Esophagus squamous epithelium (tissue), 5 donors: ENCODE results near the gene TMEM14A. TPM values are rescaled to one million over a fixed set of nuclear protein-coding genes. Genes with fewer than 3 reads are reported as not detected.

Source experiments
- DNase-seq: peaks from one replicate; lab custom pipeline; 2025; lab: John Stamatoyannopoulos, UW
- H3K27ac ChIP-seq, 4 donors: fragments of 200-600 bp; sonication (generic); one replicate each; pipeline ENCODE4 v1.5.1; 2016 to 2019; ENCODE audit warnings: mild to moderate bottlenecking in 1 of 4
- H3K27me3 ChIP-seq, 4 donors: fragments of 200-600 bp; sonication (generic); 1 replicate in 3 of 4; 2 replicates in 1 of 4; pipeline versions ENCODE4 v1.5.1 to v1.6.0; 2017 to 2021; ENCODE audit warnings: antibody characterized with exemption in 1 of 4
- H3K36me3 ChIP-seq, 3 donors: fragments of 200-600 bp; sonication (generic); one replicate each; pipeline ENCODE4 v1.5.1; 2016 to 2019
- H3K4me1 ChIP-seq, 3 donors: fragments of 200-600 bp; sonication (generic); one replicate each; pipeline ENCODE4 v1.5.1; 2017 to 2019
- H3K4me3 ChIP-seq, 4 donors: fragments of 200-600 bp; sonication (generic); 1 replicate in 3 of 4; 2 replicates in 1 of 4; pipeline ENCODE4 v1.5.1; 2016 to 2019; ENCODE audit warnings: mild to moderate bottlenecking in 2 of 4, moderate library complexity in 1 of 4
- H3K9me3 ChIP-seq, 3 donors: fragments of 200-600 bp; sonication (generic); one replicate each; pipeline ENCODE4 v1.5.1; 2016 to 2019
- POLR2A ChIP-seq, 4 donors: fragments of 450-650 bp; IDR thresholded peaks; one replicate each; pipeline ENCODE4 v1.6.1; 2017; ENCODE audit warnings: antibody characterized with exemption in 4 of 4, mild to moderate bottlenecking in 4 of 4, moderate library complexity in 3 of 4
- WGBS, 2 donors: methylation state at CpG; one replicate each; pipeline ENCODE4 v1.1.5; 2018; 5-methylcytosine and 5-hydroxymethylcytosine counted together
- intact Hi-C: fragments of 100-400 bp; cut with DNase I; formaldehyde crosslinking; loops from one replicate; pipeline ENCODE4 v1.15.0; 2022
- total RNA-seq, 4 donors: library from RNA; depleted of rRNA; stranded (reverse); fragments of >200 nt; gene quantifications; one replicate each; pipeline ENCODE4 v1.1.0, GENCODE V29; 2016
- TF ChIP-seq, protein P1 (sequence below), 6 experiments: fragments of 450-650 bp in 4 of 6; fragments of 200-600 bp in 2 of 6; sonication (generic) in 2 of 6; IDR thresholded peaks; one replicate each; pipeline ENCODE4 v1.5.1; 2016 to 2019; ENCODE audit warnings: antibody characterized with exemption in 6 of 6, mild to moderate bottlenecking in 4 of 6, moderate library complexity in 4 of 6
- donor health status: DM: yes; HTN: yes; CAD: no.

The TMEM14A gene
- total RNA-seq, 4 donors from 2014 or later = 38.1 to 102 (median 51.3) TPM

DNA sequence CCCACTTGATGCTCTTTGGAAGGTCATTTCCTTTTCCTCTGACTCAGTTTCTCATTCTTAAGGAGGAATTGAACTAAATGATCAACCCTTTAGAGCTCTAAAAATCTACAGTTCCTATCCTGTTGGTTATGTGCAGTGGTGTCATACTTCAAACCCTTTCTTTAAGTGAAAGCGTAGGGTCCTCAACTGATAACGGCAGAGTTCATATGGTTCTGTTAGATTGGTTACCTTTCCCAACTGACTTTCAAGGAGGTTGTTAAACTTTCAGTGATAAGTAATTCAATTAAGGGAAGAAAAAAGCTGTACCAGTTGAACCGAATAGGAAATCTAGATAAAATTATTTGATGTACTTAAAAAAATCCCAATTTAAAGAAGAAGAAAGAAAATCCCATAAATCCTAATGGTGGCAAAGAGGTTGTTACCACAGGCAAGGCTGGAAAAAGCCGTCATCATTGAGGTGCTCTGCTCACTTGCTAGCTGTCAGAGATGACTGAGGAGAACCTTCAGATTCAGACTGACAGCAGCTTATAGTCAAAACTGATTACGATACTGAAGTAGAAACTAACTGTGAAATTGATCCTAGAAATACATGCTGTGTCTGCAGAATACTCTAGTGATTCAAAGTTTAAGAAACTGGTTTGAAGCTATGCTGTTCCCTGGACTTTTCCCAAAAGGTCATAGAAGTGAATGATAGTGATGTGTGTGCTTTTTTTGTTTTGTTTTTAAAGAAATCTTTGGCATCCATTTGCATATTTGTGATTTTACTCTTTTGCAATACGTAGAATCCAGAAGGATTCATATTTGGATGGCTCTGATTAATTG lies 16.2 kb downstream of the TMEM14A start:
- WGBS, 2 donors = 94 to 96% methylated on average over 6 of the region's 6 CpGs
- no peaks in the 10 kb centered on the region for H3K9me3 ChIP-seq
- intact Hi-C loops = no loop called here

DNA sequence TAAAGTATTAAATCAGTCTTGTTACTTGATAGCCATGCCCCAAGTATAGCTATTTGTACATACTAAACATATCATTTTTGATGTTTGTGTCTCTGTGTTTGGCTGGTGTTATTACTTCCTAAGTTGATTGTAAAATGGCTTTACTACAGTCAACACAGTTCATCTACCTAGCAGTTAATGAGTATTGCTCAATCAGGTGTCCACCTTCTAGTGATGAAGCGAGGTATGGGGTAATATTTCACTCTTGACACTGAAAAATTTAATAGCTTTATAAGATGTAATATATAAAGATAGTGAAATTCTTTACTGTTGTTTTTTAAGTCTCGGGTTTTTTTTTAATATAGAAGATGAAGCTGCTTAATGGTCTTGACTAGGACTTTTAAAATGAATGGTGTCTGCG lies 18.9 kb downstream of the TMEM14A start:
- WGBS, 2 donors = 93 to 95% methylated on average over 3 of the region's 3 CpGs
- peaks cover 0 to 4% (median 0%) of the 10 kb centered on the region in 3 donors for H3K4me1 ChIP-seq

More for the DNA sequence above, 16.2 kb downstream of the TMEM14A start:
- H3K27ac ChIP-seq = no peak overlapping the region
- H3K4me3 ChIP-seq = no peak overlapping the region
- no peak for DNase-seq
- H3K36me3 ChIP-seq = peaks cover 0 to 45% (median 0%) of the 10 kb centered on the region in 3 donors
- H3K27me3 ChIP-seq = no peaks in the 10 kb centered on the region
- TF ChIP-seq, protein P1, sequence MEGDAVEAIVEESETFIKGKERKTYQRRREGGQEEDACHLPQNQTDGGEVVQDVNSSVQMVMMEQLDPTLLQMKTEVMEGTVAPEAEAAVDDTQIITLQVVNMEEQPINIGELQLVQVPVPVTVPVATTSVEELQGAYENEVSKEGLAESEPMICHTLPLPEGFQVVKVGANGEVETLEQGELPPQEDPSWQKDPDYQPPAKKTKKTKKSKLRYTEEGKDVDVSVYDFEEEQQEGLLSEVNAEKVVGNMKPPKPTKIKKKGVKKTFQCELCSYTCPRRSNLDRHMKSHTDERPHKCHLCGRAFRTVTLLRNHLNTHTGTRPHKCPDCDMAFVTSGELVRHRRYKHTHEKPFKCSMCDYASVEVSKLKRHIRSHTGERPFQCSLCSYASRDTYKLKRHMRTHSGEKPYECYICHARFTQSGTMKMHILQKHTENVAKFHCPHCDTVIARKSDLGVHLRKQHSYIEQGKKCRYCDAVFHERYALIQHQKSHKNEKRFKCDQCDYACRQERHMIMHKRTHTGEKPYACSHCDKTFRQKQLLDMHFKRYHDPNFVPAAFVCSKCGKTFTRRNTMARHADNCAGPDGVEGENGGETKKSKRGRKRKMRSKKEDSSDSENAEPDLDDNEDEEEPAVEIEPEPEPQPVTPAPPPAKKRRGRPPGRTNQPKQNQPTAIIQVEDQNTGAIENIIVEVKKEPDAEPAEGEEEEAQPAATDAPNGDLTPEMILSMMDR (IDR thresholded peaks at IDR 0.05) = no peak
- no peak for TF ChIP-seq POLR2A (IDR thresholded peaks at IDR 0.05)
- H3K4me1 ChIP-seq = no peaks in the 10 kb centered on the region

DNA sequence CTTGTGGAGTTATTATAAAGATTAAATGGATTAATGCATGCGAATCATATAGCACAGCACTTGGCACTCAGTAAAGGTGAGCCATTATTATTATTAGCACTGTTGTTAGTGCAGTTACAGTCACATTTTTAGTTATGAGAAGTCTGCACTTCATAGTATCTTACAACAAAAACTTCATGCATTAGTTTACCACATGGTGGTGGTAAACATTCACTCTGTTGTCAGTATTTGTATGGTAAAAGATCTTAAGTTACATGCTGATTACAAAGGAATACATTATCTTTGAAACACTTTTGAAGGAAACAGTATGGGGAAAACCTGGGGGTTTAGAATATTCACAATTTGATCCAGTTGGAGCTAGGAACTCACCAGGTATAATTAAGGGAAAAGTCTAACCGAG lies 20.8 kb downstream of the TMEM14A start:
- TF ChIP-seq POLR2A (IDR thresholded peaks at IDR 0.05) = no peak
- TF ChIP-seq, protein P1 (IDR thresholded peaks at IDR 0.05) = peak in 1 of 6 experiments; percentile 25
- DNase-seq = no peak
- Histone ChIP-seq H3K4me3 (no peak overlapping the region), H3K9me3 (no peaks in the 10 kb centered on the region), H3K36me3 (peaks cover 0 to 2% (median 0%) of the 10 kb centered on the region in 3 donors), H3K4me1 (peaks cover 0 to 9% (median 0%) of the 10 kb centered on the region in 3 donors), H3K27me3 (no peaks in the 10 kb centered on the region), H3K27ac (no peak overlapping the region)
- 50 to 61% methylated on average over 2 of the region's 2 CpGs for WGBS, 2 donors
- intact Hi-C loops = no loop called here

More for the DNA sequence above, 18.9 kb downstream of the TMEM14A start:
- Histone ChIP-seq H3K4me3 (no peak overlapping the region), H3K9me3 (no peaks in the 10 kb centered on the region), H3K36me3 (peaks cover 0 to 17% (median 0%) of the 10 kb centered on the region in 3 donors), H3K27me3 (no peaks in the 10 kb centered on the region), H3K27ac (no peak overlapping the region)
- no peak for TF ChIP-seq POLR2A (IDR thresholded peaks at IDR 0.05)
- TF ChIP-seq, protein P1 (IDR thresholded peaks at IDR 0.05) = no peak
- intact Hi-C loops = no loop called here
- no peak for DNase-seq

GRCh38 chr6:52693773-52694172 lies 22.9 kb downstream of the TMEM14A start:
- no peak for DNase-seq
- no peak for TF ChIP-seq POLR2A (IDR thresholded peaks at IDR 0.05)
- TF ChIP-seq, protein P1 (IDR thresholded peaks at IDR 0.05) = no peak
- intact Hi-C loops = no loop called here
- no peaks in the 10 kb centered on the region for H3K36me3 ChIP-seq
- WGBS, 2 donors = 93 to 96% methylated on average over 4 of the region's 4 CpGs
- peaks cover 0 to 23% (median 0%) of the 10 kb centered on the region in 3 donors for H3K4me1 ChIP-seq
- no peak overlapping the region for H3K4me3 ChIP-seq
- no peaks in the 10 kb centered on the region for H3K9me3 ChIP-seq
- no peaks in the 10 kb centered on the region for H3K27me3 ChIP-seq
- H3K27ac ChIP-seq = no peak overlapping the region

- TF ChIP-seq POLR2A (IDR thresholded peaks at IDR 0.05) = no peak
- TF ChIP-seq, protein P1 (IDR thresholded peaks at IDR 0.05) = no peak
- Histone ChIP-seq H3K9me3 (no peaks in the 10 kb centered on the region), H3K4me1 (peaks cover 0 to 23% (median 0%) of the 10 kb centered on the region in 3 donors), H3K27me3 (no peaks in the 10 kb centered on the region), H3K27ac (no peak overlapping the region), H3K36me3 (no peaks in the 10 kb centered on the region), H3K4me3 (no peak overlapping the region)
- WGBS, 2 donors = 85 to 95% methylated on average over 2 of the region's 2 CpGs
- no peak for DNase-seq
- intact Hi-C loops = no loop called here
These were observed 23.5 kb downstream of the TMEM14A start for GRCh38 chr6:52694404-52694803.
